ENCODE data around the gene IDE.

DNA sequence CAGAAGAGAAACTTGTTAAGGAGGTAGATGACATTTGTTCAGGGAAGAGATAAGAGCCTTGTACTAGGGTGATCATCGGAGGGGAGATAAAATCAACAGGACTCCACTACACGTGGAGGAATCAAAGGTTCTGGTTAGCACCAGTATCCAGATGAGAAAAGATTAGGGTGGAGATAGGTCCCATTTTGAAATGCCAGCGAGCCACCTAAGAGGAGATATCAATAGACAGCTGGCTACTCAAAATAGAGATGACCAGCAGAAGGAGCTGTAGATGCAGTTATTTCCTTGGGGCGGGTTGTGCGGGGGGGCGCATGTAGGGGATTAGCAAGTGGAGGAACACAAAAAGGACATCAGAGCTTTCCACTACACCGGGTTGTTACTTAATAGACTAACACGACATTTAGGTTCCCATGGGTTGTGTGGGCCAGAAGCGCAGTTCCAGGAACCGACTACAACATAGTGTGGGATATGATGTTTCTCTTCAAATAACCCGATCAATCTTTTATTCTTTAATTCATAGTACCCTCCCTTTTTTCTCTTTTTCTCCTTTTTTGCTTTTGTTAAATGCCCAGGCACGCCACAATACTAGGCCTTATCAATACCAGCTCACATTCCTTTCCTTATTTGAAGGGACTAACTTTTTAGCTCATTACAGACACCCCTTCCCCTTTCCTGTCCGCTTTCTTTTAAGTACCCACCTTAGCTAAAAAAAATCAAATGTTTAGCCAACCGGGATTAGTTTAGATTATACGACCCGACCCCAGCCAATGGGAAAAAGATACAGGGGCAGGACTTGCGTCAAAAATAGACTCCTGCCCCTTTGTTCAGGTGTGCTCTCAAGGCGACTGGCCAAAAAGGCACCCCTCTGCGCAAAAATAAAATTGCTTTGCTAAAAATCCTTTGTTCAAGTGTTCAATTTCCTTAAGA lies 17.0 kb upstream of the IDE start:
- TF ChIP-seq, protein P1, sequence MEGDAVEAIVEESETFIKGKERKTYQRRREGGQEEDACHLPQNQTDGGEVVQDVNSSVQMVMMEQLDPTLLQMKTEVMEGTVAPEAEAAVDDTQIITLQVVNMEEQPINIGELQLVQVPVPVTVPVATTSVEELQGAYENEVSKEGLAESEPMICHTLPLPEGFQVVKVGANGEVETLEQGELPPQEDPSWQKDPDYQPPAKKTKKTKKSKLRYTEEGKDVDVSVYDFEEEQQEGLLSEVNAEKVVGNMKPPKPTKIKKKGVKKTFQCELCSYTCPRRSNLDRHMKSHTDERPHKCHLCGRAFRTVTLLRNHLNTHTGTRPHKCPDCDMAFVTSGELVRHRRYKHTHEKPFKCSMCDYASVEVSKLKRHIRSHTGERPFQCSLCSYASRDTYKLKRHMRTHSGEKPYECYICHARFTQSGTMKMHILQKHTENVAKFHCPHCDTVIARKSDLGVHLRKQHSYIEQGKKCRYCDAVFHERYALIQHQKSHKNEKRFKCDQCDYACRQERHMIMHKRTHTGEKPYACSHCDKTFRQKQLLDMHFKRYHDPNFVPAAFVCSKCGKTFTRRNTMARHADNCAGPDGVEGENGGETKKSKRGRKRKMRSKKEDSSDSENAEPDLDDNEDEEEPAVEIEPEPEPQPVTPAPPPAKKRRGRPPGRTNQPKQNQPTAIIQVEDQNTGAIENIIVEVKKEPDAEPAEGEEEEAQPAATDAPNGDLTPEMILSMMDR (IDR thresholded peaks at IDR 0.05): peak in 3 of 4 experiments; percentile 13 to 30 (median 21)
- TF ChIP-seq POLR2A (IDR thresholded peaks at IDR 0.05): no peak
- no peak for TF ChIP-seq POLR2AphosphoS5 (IDR thresholded peaks at IDR 0.05)

All from prostate gland (tissue), 2 donors.